IPS DF 19.7 (cell line): Measurements from ENCODE around the gene FOXA3.
A peak's percentile ranks its signal among the peaks of the same experiment; 100 is the strongest.

Experiments
- DNase-seq: peaks from one replicate; pipeline ENCODE4 v3.0.0-alpha.2; 2013; ENCODE audit warnings: low read depth, low spot score

The FOXA3 gene

DNA sequence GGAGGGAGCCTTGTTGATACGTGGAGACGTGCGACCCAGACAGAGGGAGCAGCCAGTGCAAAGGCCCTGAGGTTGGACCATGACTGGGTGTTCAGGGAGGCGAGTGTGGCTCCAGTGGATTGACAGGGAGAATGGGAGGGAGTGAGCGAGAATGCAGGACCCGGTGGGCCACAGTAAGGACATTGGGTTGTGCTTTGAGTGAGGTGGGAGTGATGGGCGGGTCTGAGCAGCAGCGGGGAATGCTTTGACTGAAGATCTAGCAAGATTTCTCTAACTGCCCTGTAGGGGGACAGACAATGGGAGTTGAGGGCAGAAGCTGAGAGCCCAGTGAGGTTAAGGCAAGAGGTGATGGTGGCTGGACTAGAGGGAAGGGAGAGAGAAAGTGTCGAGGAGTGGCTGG, 58.2 kb downstream of the FOXA3 start:
- peak; percentile 75 for DNase-seq
